ENCODE measurements around the gene PRKAB1. TPM values are rescaled to one million over a fixed set of nuclear protein-coding genes. Genes with fewer than 3 reads are reported as not detected.

The PRKAB1 gene
- total RNA-seq, 4 donors from 2014 or later = 12.2 to 25.9 (median 20.5) TPM

DNA sequence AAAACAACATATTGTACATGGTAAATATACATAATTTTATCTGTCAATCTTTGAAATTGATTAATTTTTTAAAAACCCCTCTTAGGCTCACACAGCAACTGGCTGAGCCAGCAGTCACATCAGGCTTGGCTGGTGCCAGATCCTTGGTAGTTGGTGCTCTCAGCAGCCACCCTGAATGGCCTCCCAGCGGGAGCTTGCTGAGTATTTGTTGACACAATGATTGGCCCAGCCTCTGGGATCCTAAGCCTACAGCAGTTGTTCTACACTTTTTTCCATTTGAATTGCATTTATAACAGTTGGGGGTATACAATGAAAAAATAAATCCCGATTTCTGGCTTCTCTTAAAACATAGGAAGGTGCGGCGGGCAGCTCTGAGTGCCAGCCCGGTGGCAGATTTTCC, 11.1 kb downstream of the PRKAB1 start:
- TF ChIP-seq, protein P1, sequence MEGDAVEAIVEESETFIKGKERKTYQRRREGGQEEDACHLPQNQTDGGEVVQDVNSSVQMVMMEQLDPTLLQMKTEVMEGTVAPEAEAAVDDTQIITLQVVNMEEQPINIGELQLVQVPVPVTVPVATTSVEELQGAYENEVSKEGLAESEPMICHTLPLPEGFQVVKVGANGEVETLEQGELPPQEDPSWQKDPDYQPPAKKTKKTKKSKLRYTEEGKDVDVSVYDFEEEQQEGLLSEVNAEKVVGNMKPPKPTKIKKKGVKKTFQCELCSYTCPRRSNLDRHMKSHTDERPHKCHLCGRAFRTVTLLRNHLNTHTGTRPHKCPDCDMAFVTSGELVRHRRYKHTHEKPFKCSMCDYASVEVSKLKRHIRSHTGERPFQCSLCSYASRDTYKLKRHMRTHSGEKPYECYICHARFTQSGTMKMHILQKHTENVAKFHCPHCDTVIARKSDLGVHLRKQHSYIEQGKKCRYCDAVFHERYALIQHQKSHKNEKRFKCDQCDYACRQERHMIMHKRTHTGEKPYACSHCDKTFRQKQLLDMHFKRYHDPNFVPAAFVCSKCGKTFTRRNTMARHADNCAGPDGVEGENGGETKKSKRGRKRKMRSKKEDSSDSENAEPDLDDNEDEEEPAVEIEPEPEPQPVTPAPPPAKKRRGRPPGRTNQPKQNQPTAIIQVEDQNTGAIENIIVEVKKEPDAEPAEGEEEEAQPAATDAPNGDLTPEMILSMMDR (IDR thresholded peaks at IDR 0.05) = no peak
- DNase-seq (ENCODE audit: low spot score) (no peak), ATAC-seq (ENCODE audit: low FRiP score) (no peak)

DNA sequence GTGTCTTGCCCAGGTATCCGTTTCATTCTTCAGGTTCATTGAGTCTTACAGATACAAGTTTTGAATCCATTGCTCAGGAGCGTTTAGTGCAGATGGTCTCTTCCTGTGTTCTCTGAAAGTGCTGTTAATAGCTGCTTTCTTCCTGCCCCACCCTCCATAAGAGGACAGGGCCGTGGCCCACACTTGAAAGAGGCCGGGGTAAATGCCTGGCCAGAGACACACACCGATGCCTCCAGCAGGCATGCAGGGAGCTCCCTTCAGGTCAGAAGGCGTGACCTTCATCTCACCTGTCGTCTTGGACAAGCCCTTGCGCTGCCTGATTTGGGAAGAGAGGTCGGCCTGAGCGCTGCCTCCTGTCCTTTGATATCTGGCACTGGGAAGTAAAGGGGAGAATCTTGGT, 11.6 kb downstream of the PRKAB1 start:
- DNase-seq (ENCODE audit: low spot score) (no peak), ATAC-seq (ENCODE audit: low FRiP score) (no peak)
- TF ChIP-seq, protein P1 (IDR thresholded peaks at IDR 0.05) = no peak

DNA sequence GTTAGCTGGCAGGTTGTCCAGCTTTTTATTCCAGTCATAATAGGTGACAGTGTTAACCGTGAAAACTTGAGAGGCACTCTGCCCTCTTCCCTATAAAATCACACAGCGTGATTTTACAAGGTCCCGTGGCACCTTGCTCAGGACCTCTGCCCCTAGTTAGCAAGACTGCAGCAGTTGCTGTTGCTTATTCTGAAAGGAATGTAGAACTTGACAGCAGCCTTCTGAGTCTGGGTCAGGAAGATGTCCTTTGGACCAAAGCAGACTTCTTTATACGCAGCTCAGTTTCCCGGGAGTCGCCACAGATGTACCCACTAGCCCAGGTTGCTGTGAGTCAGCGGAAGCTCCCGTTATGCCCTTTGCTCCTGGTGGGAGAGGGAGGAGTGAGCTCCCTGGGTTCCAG, 13.2 kb downstream of the PRKAB1 start:
- ATAC-seq (ENCODE audit: low FRiP score) (no peak), DNase-seq (ENCODE audit: low spot score) (no peak)
- TF ChIP-seq, protein P1 (IDR thresholded peaks at IDR 0.05) = no peak

DNA sequence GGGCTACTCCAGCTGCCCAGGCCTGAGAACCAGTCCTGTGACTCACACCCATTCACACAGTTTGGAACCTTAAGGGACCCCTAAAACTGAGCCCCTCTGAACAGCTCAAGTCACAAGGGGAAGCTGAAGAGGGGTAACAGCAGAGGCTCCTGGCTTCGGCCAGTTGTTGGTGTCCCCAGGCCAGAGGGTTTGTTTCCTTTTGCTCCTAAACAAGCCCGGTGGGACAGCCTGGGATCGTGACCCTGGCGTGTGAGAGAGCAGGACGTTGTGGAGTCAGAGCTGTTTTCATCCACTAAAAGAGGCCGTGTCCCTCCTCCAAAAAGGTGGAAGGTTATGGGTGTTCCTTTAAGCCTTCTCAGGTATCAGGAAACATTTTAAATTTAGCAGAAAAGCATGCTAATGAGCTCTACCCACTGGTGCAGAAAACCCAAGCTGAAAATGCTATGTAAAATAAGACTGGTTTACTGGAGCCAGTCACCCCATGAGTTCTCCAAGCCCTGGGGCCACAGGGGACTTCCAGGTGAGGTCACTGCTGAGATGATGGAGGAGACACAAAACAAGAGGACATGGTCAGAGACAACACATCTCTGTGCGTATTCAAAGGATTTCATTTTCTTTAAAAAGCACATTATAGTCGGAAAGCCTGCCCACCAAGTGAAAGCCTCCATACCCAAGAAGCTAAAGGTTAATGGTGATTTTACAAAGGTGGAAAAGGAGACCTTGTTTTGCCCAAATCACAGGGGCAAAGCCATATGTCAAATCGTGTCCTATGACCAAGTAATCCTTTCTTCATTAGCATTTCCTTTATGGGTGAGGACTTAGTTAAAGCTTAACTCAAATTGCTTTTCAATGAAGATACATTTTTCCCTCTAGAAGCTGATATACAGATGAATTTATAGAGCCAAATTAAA, 14.1 kb downstream of the PRKAB1 start:
- TF ChIP-seq, protein P1 (IDR thresholded peaks at IDR 0.05) = no peak
- DNase-seq (ENCODE audit: low spot score) (no peak), ATAC-seq (ENCODE audit: low FRiP score) (no peak)

DNA sequence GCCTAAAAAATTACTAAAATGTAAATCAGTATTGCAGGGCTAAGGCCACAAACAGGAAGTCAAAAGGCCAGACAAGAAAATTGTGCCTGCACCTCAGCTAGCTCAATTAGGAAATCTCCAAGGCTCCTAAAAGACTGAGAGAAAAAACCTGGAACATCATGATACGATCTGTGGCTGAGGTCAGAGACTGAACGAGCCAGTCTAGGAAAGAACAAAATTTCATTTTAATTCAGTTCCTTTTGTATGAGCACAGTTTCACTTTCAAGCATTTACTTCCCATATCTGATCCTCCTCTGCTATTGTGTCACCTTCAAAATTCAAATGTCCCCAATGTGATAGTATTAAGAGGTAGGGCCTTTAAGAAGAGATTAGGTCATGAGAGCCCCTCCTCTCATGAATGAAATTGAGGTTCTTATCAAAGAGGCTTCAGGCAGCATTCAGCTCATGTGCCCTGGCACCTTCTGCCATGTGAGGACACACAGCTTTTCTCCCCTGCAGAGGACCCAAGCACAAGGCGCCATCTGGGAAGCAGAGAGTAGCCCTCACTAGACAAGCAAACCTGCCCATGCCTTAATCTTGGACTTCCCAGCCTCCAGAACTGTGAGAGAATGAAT, 14.8 kb downstream of the PRKAB1 start:
- ATAC-seq (ENCODE audit: low FRiP score) = no peak
- no peak for DNase-seq (ENCODE audit: low spot score)
- TF ChIP-seq, protein P1 (IDR thresholded peaks at IDR 0.05) = no peak

DNA sequence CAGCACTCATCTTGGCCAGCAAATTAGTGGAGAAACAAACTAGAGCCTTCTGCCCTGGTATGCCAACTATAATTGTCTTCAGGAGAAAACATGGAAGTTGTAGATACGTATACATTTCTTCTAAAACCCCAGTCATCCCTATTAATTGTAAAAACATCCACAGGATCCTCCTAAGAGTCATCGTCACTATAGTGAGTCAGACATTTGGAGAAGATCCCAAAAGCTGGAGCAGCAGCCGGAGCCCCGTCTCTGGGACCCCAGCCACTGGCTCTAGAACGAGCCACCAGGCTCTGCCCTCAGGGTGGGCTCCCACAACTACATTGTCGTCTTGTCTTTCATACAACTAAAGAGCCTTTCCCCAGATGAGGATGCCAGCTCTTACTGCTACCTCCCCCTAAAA, 15.5 kb downstream of the PRKAB1 start:
- DNase-seq (ENCODE audit: low spot score) (no peak), ATAC-seq (ENCODE audit: low FRiP score) (no peak)
- TF ChIP-seq, protein P1 (IDR thresholded peaks at IDR 0.05) = no peak

Measured in omental fat pad (tissue), 4 donors.